Posterior vena cava (tissue), 2 donors: Measurements from ENCODE around the gene PRR15L. TPM values are rescaled to one million over a fixed set of nuclear protein-coding genes. Genes with fewer than 3 reads are reported as not detected.
"Not testable (repeated sequence)": the region's sequence is repeated elsewhere in the genome, so short reads cannot be mapped to it uniquely, and the experiment has no call there.

Experiments
- DNase-seq: peaks from one replicate; pipeline ENCODE4 v3.0.0-alpha.2; 2020; ENCODE audit warnings: low spot score
- intact Hi-C, 2 donors: fragments of 100-400 bp; cut with DNase I; formaldehyde crosslinking; loops; one replicate each; pipeline versions ENCODE4 v1.14.1 to v1.14.2; 2022 to 2023
- long read RNA-seq, 2 donors: library from polyadenylated mRNA; unstranded; transcript quantifications; one replicate each; pipeline ENCODE4 v2.0.0, GENCODE V29; 2020 to 2021
- total RNA-seq, 2 donors: library from RNA; stranded (reverse); fragmentation: NEBNext Ultra II Directional; extraction: Animal tissue kit (Norgen Biotek cat#: 25700); gene quantifications; one replicate each; pipeline ENCODE4 v1.2.1, GENCODE V29; 2021
- donor health status: DM: yes; HTN: yes; CAD: no.
- donor health status: DM: yes; HTN: yes; CAD: no.

Gene PRR15L
- not detected for total RNA-seq
- long read RNA-seq, donor 1, partial matches to known transcripts = 0 of 1 reads
- long read RNA-seq, donor 1, other reads (novel, unspliced or antisense) = 1 of 1 reads
- long read RNA-seq, donor 2 = 0 reads

- no peak for DNase-seq
- intact Hi-C loops = no loop called here
Measured at GRCh38 chr17:47957591-47958490, at the start of gene PRR15L. PRR15L (minus strand) TSS chr17:47957883; CDS start chr17:47953234, 4,649 bp downstream.

- DNase-seq = no peak
- intact Hi-C loops = no loop called here
Measured at GRCh38 chr17:48006936-48007709, 49.4 kb upstream of the PRR15L start.

- intact Hi-C loops = no loop called here
- DNase-seq = peak; percentile 16
Measured at GRCh38 chr17:48004983-48005382, 47.3 kb upstream of the PRR15L start.

- intact Hi-C loops = no loop called here
- peak; percentile 69 for DNase-seq
Measured at GRCh38 chr17:48003417-48004151, 45.9 kb upstream of the PRR15L start.

- no peak for DNase-seq
- intact Hi-C loops = no loop called here
Measured at GRCh38 chr17:48002916-48003416, 45.3 kb upstream of the PRR15L start.

- intact Hi-C loops = no loop called here
Measured at GRCh38 chr17:48002266-48002915, 44.7 kb upstream of the PRR15L start.

GRCh38 chr17:48001657-48002056 lies 44.0 kb upstream of the PRR15L start:
- intact Hi-C loops, DNase-seq: not testable (repeated sequence)

More at GRCh38 chr17:48002266-48002915, 44.7 kb upstream of the PRR15L start:
- peak; percentile 0 for DNase-seq

- DNase-seq = no peak
- intact Hi-C loops = no loop called here
Measured at GRCh38 chr17:48001197-48001596, 43.5 kb upstream of the PRR15L start.

- intact Hi-C loops = no loop called here
- DNase-seq = no peak
Measured at GRCh38 chr17:47999582-47999981, 41.9 kb upstream of the PRR15L start.

- DNase-seq = peak; percentile 30
Measured at GRCh38 chr17:47998044-47998443, 40.4 kb upstream of the PRR15L start.

GRCh38 chr17:47997586-47997985 lies 39.9 kb upstream of the PRR15L start:
- DNase-seq = no peak
- intact Hi-C loops = loop anchor here in 1 of 2 donors (1.0 kb wide), 1 partner anchor 20 kb away; no protein-coding TSS in a partner anchor

More at GRCh38 chr17:47998044-47998443, 40.4 kb upstream of the PRR15L start:
- intact Hi-C loops = no loop called here

- intact Hi-C loops = no loop called here
Measured at GRCh38 chr17:47996201-47996600, 38.5 kb upstream of the PRR15L start.

GRCh38 chr17:47995241-47995935 lies 37.7 kb upstream of the PRR15L start:
- DNase-seq = no peak
- intact Hi-C loops = no loop called here

More at GRCh38 chr17:47996201-47996600, 38.5 kb upstream of the PRR15L start:
- no peak for DNase-seq

- DNase-seq = no peak
- intact Hi-C loops = no loop called here
Measured at GRCh38 chr17:47994724-47995123, 37.0 kb upstream of the PRR15L start.

GRCh38 chr17:47993964-47994363 lies 36.3 kb upstream of the PRR15L start:
- no peak for DNase-seq
- intact Hi-C loops = no loop called here

- DNase-seq = no peak
- intact Hi-C loops = no loop called here
Measured at GRCh38 chr17:47993031-47993564, 35.4 kb upstream of the PRR15L start.

- intact Hi-C loops = no loop called here
- DNase-seq = no peak
Measured at GRCh38 chr17:47992216-47992615, 34.5 kb upstream of the PRR15L start.
